KOPT-K1 (cell line): Measurements from ENCODE around the gene GMDS.

Source experiments
- H3K27ac ChIP-seq: fragments of 200-600 bp; sonication (generic); 2 replicates; pipeline ENCODE4 v1.5.1; 2016; ENCODE audit warnings: antibody characterized with exemption, mild to moderate bottlenecking, low read depth, low read length; ENCODE audit not compliant: poor library complexity, severe bottlenecking
- H3K36me3 ChIP-seq: fragments of 200-600 bp; sonication (generic); 2 replicates; pipeline ENCODE4 v1.5.1; 2017; ENCODE audit warnings: antibody characterized with exemption, mild to moderate bottlenecking, low read length, moderate library complexity; ENCODE audit not compliant: insufficient read depth
- H3K9me3 ChIP-seq: fragments of 200-600 bp; sonication (generic); 2 replicates; pipeline ENCODE4 v1.5.1; 2017; ENCODE audit warnings: antibody characterized with exemption, low read length, mild to moderate bottlenecking; ENCODE audit not compliant: insufficient read depth, poor library complexity, severe bottlenecking

The GMDS gene

GRCh38 chr6:1812034-1812433 lies 433.4 kb downstream of the GMDS start:
- no peak overlapping the region for H3K27ac ChIP-seq
- H3K36me3 ChIP-seq: no peaks in the 10 kb centered on the region
- H3K9me3 ChIP-seq: no peaks in the 10 kb centered on the region

GRCh38 chr6:1810880-1811279 lies 434.5 kb downstream of the GMDS start:
- H3K27ac ChIP-seq: no peak overlapping the region
- no peaks in the 10 kb centered on the region for H3K9me3 ChIP-seq
- H3K36me3 ChIP-seq: no peaks in the 10 kb centered on the region

GRCh38 chr6:1809291-1809988 lies 436.0 kb downstream of the GMDS start:
- H3K36me3 ChIP-seq: no peaks in the 10 kb centered on the region

GRCh38 chr6:1806935-1807334 lies 438.5 kb downstream of the GMDS start:
- H3K27ac ChIP-seq: no peak overlapping the region
- no peaks in the 10 kb centered on the region for H3K9me3 ChIP-seq
- H3K36me3 ChIP-seq: no peaks in the 10 kb centered on the region

More at GRCh38 chr6:1809291-1809988, 436.0 kb downstream of the GMDS start:
- H3K9me3 ChIP-seq: no peaks in the 10 kb centered on the region
- no peak overlapping the region for H3K27ac ChIP-seq

- Histone ChIP-seq H3K9me3 (no peaks in the 10 kb centered on the region), H3K27ac (no peak overlapping the region), H3K36me3 (no peaks in the 10 kb centered on the region)
Observed at GRCh38 chr6:1802491-1803395, 442.7 kb downstream of the GMDS start.

- H3K36me3 ChIP-seq: no peaks in the 10 kb centered on the region
- H3K9me3 ChIP-seq: no peaks in the 10 kb centered on the region
- H3K27ac ChIP-seq: no peak overlapping the region
Observed at GRCh38 chr6:1801401-1801800, 444.0 kb downstream of the GMDS start.

- Histone ChIP-seq H3K9me3 (no peaks in the 10 kb centered on the region), H3K36me3 (no peaks in the 10 kb centered on the region)
Observed at GRCh38 chr6:1800845-1801244, 444.6 kb downstream of the GMDS start.

GRCh38 chr6:1798965-1799325 lies 446.5 kb downstream of the GMDS start:
- no peaks in the 10 kb centered on the region for H3K36me3 ChIP-seq
- no peak overlapping the region for H3K27ac ChIP-seq
- no peaks in the 10 kb centered on the region for H3K9me3 ChIP-seq

More at GRCh38 chr6:1800845-1801244, 444.6 kb downstream of the GMDS start:
- no peak overlapping the region for H3K27ac ChIP-seq

GRCh38 chr6:1798303-1798964 lies 447.0 kb downstream of the GMDS start:
- no peaks in the 10 kb centered on the region for H3K36me3 ChIP-seq
- H3K9me3 ChIP-seq: no peaks in the 10 kb centered on the region
- H3K27ac ChIP-seq: no peak overlapping the region

- no peaks in the 10 kb centered on the region for H3K36me3 ChIP-seq
- H3K9me3 ChIP-seq: no peaks in the 10 kb centered on the region
- no peak overlapping the region for H3K27ac ChIP-seq
Observed at GRCh38 chr6:1797801-1798200, 447.6 kb downstream of the GMDS start.

- Histone ChIP-seq H3K36me3 (no peaks in the 10 kb centered on the region), H3K27ac (no peak overlapping the region), H3K9me3 (no peaks in the 10 kb centered on the region)
Observed at GRCh38 chr6:1796706-1797529, 448.5 kb downstream of the GMDS start.

- H3K9me3 ChIP-seq: no peaks in the 10 kb centered on the region
- no peaks in the 10 kb centered on the region for H3K36me3 ChIP-seq
- H3K27ac ChIP-seq: no peak overlapping the region
Observed at GRCh38 chr6:1795910-1796309, 449.5 kb downstream of the GMDS start.

- Histone ChIP-seq H3K9me3 (no peaks in the 10 kb centered on the region), H3K27ac (no peak overlapping the region), H3K36me3 (no peaks in the 10 kb centered on the region)
Observed at GRCh38 chr6:1792989-1793388, 452.4 kb downstream of the GMDS start.

GRCh38 chr6:1790684-1791083 lies 454.7 kb downstream of the GMDS start:
- H3K9me3 ChIP-seq: no peaks in the 10 kb centered on the region
- no peaks in the 10 kb centered on the region for H3K36me3 ChIP-seq
- no peak overlapping the region for H3K27ac ChIP-seq
